ENCODE results near the gene SLX4.

Gene SLX4

DNA sequence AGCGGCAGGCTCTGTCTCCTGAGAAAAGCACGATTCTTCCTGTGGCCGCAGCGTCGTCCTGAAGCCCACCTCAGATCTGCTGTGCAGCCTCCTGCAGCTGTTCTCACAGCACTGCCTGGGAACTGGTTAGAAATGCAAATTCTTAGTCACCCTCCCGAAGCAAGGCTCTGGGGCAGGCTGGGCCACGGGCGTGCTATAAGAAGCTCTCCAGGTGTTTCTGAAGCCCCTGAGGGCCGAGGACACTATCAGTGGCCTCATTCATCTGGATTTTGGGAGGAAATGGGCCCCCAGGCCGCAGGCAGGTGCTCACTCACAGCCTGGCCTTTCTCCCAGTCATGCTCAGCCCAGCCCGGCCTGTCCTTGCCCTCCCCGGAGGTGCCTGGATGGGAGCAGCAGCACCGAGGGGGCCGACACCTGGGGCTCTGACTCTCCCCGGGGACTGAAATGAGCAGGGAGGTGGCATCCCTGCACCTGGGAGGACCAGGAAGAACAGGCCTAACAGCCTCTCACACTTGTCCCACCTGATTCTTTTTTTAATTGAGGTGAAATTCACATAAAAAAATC is 23.8 kb downstream of the SLX4 start:
- no peak overlapping the region for H3K27ac ChIP-seq (ENCODE audit: low read length)
- H3K9ac ChIP-seq (ENCODE audit: low read length), result no peak overlapping the region
- peaks cover 25% of the 10 kb centered on the region for H3K36me3 ChIP-seq (ENCODE audit: control insufficient read depth, low read depth, low read length)
- no peaks in the 10 kb centered on the region for H3K4me1 ChIP-seq (ENCODE audit: control insufficient read depth, low read depth, low read length)
- H3K4me3 ChIP-seq (ENCODE audit: low read length), result no peak overlapping the region
- no peaks in the 10 kb centered on the region for H3K9me3 ChIP-seq (ENCODE audit: control insufficient read depth, low read depth, low read length)
- no peaks in the 10 kb centered on the region for H3K27me3 ChIP-seq (ENCODE audit: control insufficient read depth, insufficient read depth, low read length)

DNA sequence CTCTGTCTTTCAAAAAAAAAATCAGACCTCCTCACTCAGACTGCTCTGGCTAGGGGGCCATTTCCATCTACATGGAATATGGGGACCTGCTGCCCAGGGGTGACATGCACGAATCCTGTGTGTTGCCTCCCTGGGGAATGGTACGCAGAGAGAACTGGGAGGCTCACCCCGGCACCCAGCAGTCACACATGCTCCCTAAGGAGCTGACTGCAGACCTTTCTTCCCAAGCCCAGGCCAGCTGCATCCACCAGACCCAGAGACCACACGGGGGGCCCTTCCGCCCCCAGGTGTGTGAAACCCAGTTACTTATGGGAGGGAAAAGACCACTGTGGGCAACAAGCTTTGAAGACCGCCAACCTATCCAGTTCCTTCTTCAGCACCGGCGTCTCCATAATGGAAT is 27.0 kb downstream of the SLX4 start:
- Histone ChIP-seq H3K9me3 (ENCODE audit: control insufficient read depth, low read depth, low read length) (no peaks in the 10 kb centered on the region), H3K9ac (ENCODE audit: low read length) (no peak overlapping the region), H3K4me1 (ENCODE audit: control insufficient read depth, low read depth, low read length) (no peaks in the 10 kb centered on the region), H3K4me3 (ENCODE audit: low read length) (no peak overlapping the region), H3K27ac (ENCODE audit: low read length) (no peak overlapping the region), H3K27me3 (ENCODE audit: control insufficient read depth, insufficient read depth, low read length) (no peaks in the 10 kb centered on the region), H3K36me3 (ENCODE audit: control insufficient read depth, low read depth, low read length) (peaks cover 20% of the 10 kb centered on the region)

GRCh38 chr16:3583303-3584038 is 27.9 kb downstream of the SLX4 start:
- H3K27ac ChIP-seq (ENCODE audit: low read length), result no peak overlapping the region
- no peaks in the 10 kb centered on the region for H3K27me3 ChIP-seq (ENCODE audit: control insufficient read depth, insufficient read depth, low read length)
- peaks cover 20% of the 10 kb centered on the region for H3K36me3 ChIP-seq (ENCODE audit: control insufficient read depth, low read depth, low read length)
- H3K9ac ChIP-seq (ENCODE audit: low read length), result no peak overlapping the region
- H3K4me3 ChIP-seq (ENCODE audit: low read length), result no peak overlapping the region
- no peaks in the 10 kb centered on the region for H3K9me3 ChIP-seq (ENCODE audit: control insufficient read depth, low read depth, low read length)
- no peaks in the 10 kb centered on the region for H3K4me1 ChIP-seq (ENCODE audit: control insufficient read depth, low read depth, low read length)

DNA sequence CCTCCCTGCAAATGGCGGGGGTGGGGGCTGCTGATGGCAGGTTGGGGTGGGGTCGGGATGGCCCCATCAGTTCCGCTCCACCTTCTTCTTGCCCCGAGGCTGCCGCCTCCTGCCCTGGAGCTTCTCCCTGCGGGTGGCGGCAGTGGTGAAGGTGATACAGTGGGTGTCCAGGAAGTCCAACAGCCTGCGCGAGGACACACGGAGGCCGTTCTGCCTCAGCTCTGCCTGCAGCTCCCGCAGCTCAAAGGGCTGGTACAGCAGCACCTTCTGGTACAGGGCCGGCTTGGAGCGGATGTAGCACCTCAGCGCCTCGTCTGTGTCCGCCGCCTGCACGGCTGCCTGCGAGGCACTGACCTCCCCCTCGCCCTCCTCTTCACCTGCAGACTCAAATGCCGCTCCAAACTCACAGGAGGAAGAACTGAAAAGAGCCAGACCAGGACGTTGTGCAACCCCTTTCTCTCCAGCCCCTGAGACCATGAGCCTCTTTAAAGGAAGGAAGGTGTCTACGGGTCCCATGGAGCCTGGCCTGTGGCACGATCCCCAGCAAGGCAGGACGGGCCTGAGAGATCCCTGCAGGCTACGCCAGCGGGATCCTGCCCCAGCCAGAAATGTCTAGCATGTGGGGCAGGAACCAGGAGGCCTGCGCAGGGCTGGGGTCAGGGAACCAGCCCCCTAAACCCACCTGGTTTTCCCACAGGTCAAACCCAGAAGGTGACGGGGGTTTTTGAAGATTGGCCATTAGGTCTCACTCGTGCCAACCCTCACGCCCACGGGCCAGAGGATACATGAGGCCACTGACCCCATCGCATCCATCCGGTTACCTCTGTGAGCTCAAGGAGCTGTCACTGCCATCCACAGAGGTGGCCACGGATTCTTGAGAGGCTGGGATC is 28.9 kb downstream of the SLX4 start:
- no peak overlapping the region for H3K4me3 ChIP-seq (ENCODE audit: low read length)
- H3K36me3 ChIP-seq (ENCODE audit: control insufficient read depth, low read depth, low read length), result peaks cover 16% of the 10 kb centered on the region
- no peaks in the 10 kb centered on the region for H3K27me3 ChIP-seq (ENCODE audit: control insufficient read depth, insufficient read depth, low read length)
- H3K27ac ChIP-seq (ENCODE audit: low read length), result no peak overlapping the region
- H3K9ac ChIP-seq (ENCODE audit: low read length), result no peak overlapping the region
- H3K4me1 ChIP-seq (ENCODE audit: control insufficient read depth, low read depth, low read length), result no peaks in the 10 kb centered on the region
- no peaks in the 10 kb centered on the region for H3K9me3 ChIP-seq (ENCODE audit: control insufficient read depth, low read depth, low read length)

- no peak overlapping the region for H3K27ac ChIP-seq (ENCODE audit: low read length)
- peaks cover 16% of the 10 kb centered on the region for H3K36me3 ChIP-seq (ENCODE audit: control insufficient read depth, low read depth, low read length)
- no peak overlapping the region for H3K9ac ChIP-seq (ENCODE audit: low read length)
- H3K9me3 ChIP-seq (ENCODE audit: control insufficient read depth, low read depth, low read length), result no peaks in the 10 kb centered on the region
- H3K4me1 ChIP-seq (ENCODE audit: control insufficient read depth, low read depth, low read length), result no peaks in the 10 kb centered on the region
- no peaks in the 10 kb centered on the region for H3K27me3 ChIP-seq (ENCODE audit: control insufficient read depth, insufficient read depth, low read length)
- H3K4me3 ChIP-seq (ENCODE audit: low read length), result no peak overlapping the region
Measured at GRCh38 chr16:3581392-3581791, 30.0 kb downstream of the SLX4 start.

DNA sequence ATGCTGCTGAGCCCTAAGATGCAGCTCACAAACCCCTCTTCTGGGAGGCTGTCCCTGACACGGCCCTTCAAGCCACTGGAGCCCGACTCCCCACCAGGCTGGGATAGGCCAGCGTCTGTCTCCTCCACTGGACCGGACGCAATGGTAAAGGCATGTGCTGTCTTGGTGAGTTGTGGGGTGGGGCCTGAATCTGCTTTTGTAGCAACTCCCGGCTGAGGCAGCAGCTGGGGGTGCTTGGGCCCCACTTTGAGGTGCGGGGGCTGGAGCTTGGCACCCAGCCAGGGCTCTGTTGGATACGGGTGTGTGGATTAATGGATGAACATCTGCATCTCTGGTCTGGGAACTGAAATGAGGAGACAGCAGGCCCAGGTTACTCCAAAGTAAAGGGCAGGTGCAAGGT is 30.7 kb downstream of the SLX4 start:
- no peaks in the 10 kb centered on the region for H3K27me3 ChIP-seq (ENCODE audit: control insufficient read depth, insufficient read depth, low read length)
- H3K4me1 ChIP-seq (ENCODE audit: control insufficient read depth, low read depth, low read length), result no peaks in the 10 kb centered on the region
- H3K9ac ChIP-seq (ENCODE audit: low read length), result no peak overlapping the region
- peaks cover 16% of the 10 kb centered on the region for H3K36me3 ChIP-seq (ENCODE audit: control insufficient read depth, low read depth, low read length)
- no peaks in the 10 kb centered on the region for H3K9me3 ChIP-seq (ENCODE audit: control insufficient read depth, low read depth, low read length)
- no peak overlapping the region for H3K4me3 ChIP-seq (ENCODE audit: low read length)
- no peak overlapping the region for H3K27ac ChIP-seq (ENCODE audit: low read length)

DNA sequence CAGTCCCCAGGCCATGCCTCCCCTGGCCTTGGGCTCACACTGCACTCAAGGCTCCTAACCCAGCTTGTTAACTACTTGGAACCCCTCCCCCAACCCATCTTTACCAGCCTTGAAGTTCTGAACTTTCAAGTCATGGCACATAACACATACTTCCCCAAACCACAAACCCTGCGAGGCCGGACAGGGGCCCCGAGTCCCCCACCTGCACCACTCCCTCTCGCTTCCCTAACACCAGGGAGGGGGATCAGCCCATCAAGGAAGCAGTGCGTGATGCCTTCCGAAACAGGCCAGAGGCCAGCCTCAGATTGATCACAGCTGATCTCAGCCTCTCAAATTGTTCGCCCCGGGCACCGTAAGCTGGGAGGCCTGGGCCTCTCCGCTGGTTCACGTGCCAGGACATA is 31.2 kb downstream of the SLX4 start:
- Histone ChIP-seq H3K4me3 (ENCODE audit: low read length) (no peak overlapping the region), H3K27me3 (ENCODE audit: control insufficient read depth, insufficient read depth, low read length) (no peaks in the 10 kb centered on the region), H3K9me3 (ENCODE audit: control insufficient read depth, low read depth, low read length) (no peaks in the 10 kb centered on the region), H3K27ac (ENCODE audit: low read length) (no peak overlapping the region), H3K4me1 (ENCODE audit: control insufficient read depth, low read depth, low read length) (no peaks in the 10 kb centered on the region), H3K9ac (ENCODE audit: low read length) (no peak overlapping the region), H3K36me3 (ENCODE audit: control insufficient read depth, low read depth, low read length) (peaks cover 16% of the 10 kb centered on the region)

GRCh38 chr16:3579776-3580175 is 31.6 kb downstream of the SLX4 start:
- Histone ChIP-seq H3K27me3 (ENCODE audit: control insufficient read depth, insufficient read depth, low read length) (no peaks in the 10 kb centered on the region), H3K9me3 (ENCODE audit: control insufficient read depth, low read depth, low read length) (no peaks in the 10 kb centered on the region), H3K4me1 (ENCODE audit: control insufficient read depth, low read depth, low read length) (no peaks in the 10 kb centered on the region), H3K9ac (ENCODE audit: low read length) (no peak overlapping the region), H3K36me3 (ENCODE audit: control insufficient read depth, low read depth, low read length) (peaks cover 16% of the 10 kb centered on the region), H3K27ac (ENCODE audit: low read length) (no peak overlapping the region), H3K4me3 (ENCODE audit: low read length) (no peak overlapping the region)

DNA sequence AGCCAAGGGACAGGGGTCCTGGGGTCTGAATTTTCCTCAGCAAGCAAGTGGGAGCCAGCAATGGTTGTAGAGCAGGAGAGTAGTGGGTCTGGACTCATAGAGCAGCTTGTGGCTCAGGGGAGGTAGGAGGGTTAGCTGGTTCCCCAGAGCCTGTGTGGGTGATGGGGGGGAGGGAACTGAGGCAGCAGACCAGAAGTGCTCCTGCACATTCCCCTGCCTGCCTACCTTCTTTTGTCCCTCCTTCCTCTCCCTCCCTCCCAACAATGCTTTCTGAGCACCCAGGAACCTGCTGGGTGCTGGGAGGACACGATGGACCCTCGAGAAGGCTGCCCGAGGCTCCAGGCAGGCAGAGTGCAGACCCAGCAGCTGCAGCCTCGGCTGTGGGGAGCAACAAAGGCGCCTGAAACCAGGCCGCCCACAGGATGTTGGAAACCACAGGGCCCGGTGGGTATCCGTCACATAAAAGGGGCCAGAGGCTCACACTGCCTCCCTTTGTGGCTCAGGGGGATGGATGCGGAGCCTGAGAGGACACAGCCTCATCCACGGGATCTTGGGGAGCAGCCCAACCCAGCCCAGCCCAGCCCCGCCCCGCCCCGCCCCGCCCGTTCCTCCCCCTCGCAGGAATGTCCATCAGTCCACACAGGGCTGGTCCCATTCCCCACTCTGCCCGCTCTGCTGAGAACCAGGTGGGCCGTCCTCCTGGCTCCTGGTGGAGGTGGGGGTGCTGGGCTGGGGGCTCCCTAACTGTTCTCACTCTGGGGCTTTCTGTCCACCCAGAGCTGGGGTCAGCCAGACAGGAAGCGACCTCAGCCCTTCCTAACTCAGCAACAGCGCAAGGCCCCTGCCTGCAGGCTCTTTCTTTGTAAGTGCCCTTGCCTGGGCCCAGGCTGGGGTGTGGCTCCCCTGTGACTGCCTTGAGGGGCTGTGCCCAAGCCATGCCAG is 32.5 kb downstream of the SLX4 start:
- H3K9ac ChIP-seq (ENCODE audit: low read length), result no peak overlapping the region
- no peaks in the 10 kb centered on the region for H3K4me1 ChIP-seq (ENCODE audit: control insufficient read depth, low read depth, low read length)
- no peaks in the 10 kb centered on the region for H3K27me3 ChIP-seq (ENCODE audit: control insufficient read depth, insufficient read depth, low read length)
- no peak overlapping the region for H3K4me3 ChIP-seq (ENCODE audit: low read length)
- H3K36me3 ChIP-seq (ENCODE audit: control insufficient read depth, low read depth, low read length), result peaks cover 15% of the 10 kb centered on the region
- no peak overlapping the region for H3K27ac ChIP-seq (ENCODE audit: low read length)
- H3K9me3 ChIP-seq (ENCODE audit: control insufficient read depth, low read depth, low read length), result no peaks in the 10 kb centered on the region

GRCh38 chr16:3578121-3578520 is 33.3 kb downstream of the SLX4 start:
- no peaks in the 10 kb centered on the region for H3K27me3 ChIP-seq (ENCODE audit: control insufficient read depth, insufficient read depth, low read length)
- H3K27ac ChIP-seq (ENCODE audit: low read length), result no peak overlapping the region
- H3K4me3 ChIP-seq (ENCODE audit: low read length), result no peak overlapping the region
- H3K9me3 ChIP-seq (ENCODE audit: control insufficient read depth, low read depth, low read length), result no peaks in the 10 kb centered on the region
- H3K9ac ChIP-seq (ENCODE audit: low read length), result no peak overlapping the region
- H3K36me3 ChIP-seq (ENCODE audit: control insufficient read depth, low read depth, low read length), result peaks cover 8% of the 10 kb centered on the region
- H3K4me1 ChIP-seq (ENCODE audit: control insufficient read depth, low read depth, low read length), result no peaks in the 10 kb centered on the region

DNA sequence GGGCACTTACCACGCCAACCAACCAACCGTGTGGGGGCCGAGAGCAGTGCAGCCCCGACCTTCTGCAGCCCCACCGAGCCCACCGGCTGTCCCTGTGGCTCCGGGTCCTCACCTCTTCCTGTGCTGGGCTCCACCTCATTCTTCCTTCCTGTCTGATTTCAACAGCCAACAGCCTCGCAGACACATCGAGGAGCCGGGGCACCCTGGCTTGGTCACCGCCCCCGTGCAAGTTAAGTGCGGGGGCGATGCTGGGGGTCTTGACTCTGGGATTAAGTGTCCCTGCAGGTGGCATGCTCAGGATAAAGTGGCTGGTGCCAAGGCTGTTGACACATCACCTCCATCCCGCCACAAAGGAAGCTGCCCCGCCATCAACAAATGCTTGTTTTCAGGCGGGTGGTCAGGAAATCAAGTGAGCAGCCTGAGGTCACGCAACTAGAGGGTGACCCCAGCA is 34.1 kb downstream of the SLX4 start, which contains the start of gene NLRC3:
NLRC3 (minus strand) TSS at position 102 of the 451 bp plus-strand sequence. CDS start 12,367 bp downstream, outside the sequence.
- Histone ChIP-seq H3K4me3 (ENCODE audit: low read length) (no peak within 1 kb of the TSS), H3K4me1 (ENCODE audit: control insufficient read depth, low read depth, low read length) (no peaks in the 10 kb centered on the region), H3K27ac (ENCODE audit: low read length) (no peak within 1 kb of the TSS), H3K27me3 (ENCODE audit: control insufficient read depth, insufficient read depth, low read length) (no peaks in the 10 kb centered on the region), H3K9me3 (ENCODE audit: control insufficient read depth, low read depth, low read length) (no peaks in the 10 kb centered on the region), H3K36me3 (ENCODE audit: control insufficient read depth, low read depth, low read length) (peaks cover 3% of the 10 kb centered on the region), H3K9ac (ENCODE audit: low read length) (no peak within 1 kb of the TSS)
